GM20000 (cell line): ENCODE results near the gene KCND2.

Experiments
- DNase-seq: peaks from one replicate; pipeline ENCODE4 v3.0.0; 2012; ENCODE audit warnings: low spot score
- TF ChIP-seq, protein P1 (sequence below): IDR thresholded peaks from 2 replicates; pipeline ENCODE4 v1.5.1; 2012; ENCODE audit warnings: mild to moderate bottlenecking, control low read depth; ENCODE audit errors: extremely low read depth, missing control alignments

Gene KCND2

GRCh38 chr7:120276720-120277119 lies 3.7 kb downstream of the KCND2 start:
- TF ChIP-seq, protein P1, sequence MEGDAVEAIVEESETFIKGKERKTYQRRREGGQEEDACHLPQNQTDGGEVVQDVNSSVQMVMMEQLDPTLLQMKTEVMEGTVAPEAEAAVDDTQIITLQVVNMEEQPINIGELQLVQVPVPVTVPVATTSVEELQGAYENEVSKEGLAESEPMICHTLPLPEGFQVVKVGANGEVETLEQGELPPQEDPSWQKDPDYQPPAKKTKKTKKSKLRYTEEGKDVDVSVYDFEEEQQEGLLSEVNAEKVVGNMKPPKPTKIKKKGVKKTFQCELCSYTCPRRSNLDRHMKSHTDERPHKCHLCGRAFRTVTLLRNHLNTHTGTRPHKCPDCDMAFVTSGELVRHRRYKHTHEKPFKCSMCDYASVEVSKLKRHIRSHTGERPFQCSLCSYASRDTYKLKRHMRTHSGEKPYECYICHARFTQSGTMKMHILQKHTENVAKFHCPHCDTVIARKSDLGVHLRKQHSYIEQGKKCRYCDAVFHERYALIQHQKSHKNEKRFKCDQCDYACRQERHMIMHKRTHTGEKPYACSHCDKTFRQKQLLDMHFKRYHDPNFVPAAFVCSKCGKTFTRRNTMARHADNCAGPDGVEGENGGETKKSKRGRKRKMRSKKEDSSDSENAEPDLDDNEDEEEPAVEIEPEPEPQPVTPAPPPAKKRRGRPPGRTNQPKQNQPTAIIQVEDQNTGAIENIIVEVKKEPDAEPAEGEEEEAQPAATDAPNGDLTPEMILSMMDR = no peak
- DNase-seq = no peak

DNA sequence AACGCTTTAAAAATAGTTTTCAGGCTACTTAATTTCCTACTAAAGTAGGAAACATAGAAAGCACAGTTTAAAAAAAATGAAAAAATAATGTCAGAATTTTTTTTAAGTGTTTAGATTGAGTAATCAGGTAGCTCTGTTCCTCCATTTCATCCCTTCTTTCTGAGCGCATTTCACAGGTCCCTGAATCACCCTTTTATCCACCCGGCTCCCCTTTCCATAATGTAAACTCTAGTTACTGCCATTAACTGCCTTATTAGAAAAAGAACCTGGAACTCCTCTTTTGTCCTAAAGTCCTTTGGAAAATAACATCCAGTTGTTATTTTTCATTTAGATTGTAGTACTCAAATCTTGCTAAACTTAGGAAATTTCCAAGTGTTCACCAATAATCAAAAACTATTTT lies 5.8 kb downstream of the KCND2 start:
- DNase-seq = no peak
- TF ChIP-seq, protein P1 = no peak

GRCh38 chr7:120280743-120281142 lies 7.8 kb downstream of the KCND2 start:
- no peak for DNase-seq
- TF ChIP-seq, protein P1 = no peak

DNA sequence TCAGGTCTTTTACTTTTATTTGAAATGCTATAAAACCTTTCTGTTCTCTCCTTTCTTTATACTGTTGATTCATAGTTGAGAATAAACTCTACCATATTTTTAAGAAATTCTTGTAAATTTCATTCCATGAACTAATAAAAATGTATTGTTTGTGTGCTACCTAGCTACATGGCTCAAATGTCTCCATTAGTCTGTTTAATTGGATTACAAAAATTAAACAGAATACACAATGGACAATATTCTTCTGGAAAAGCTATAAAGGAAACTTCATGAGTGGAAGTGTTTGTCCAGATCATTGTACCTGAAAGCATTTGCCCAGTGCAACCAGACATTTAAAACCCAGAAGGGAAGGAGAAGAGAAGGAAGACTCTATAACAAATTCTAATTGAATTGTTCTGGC lies 20.1 kb downstream of the KCND2 start:
- no peak for DNase-seq
- TF ChIP-seq, protein P1 = no peak

GRCh38 chr7:120302190-120302589 lies 29.2 kb downstream of the KCND2 start:
- DNase-seq = no peak
- TF ChIP-seq, protein P1 = no peak

- DNase-seq = no peak
- TF ChIP-seq, protein P1 = no peak
Observed at GRCh38 chr7:120303105-120303504, 30.1 kb downstream of the KCND2 start.

DNA sequence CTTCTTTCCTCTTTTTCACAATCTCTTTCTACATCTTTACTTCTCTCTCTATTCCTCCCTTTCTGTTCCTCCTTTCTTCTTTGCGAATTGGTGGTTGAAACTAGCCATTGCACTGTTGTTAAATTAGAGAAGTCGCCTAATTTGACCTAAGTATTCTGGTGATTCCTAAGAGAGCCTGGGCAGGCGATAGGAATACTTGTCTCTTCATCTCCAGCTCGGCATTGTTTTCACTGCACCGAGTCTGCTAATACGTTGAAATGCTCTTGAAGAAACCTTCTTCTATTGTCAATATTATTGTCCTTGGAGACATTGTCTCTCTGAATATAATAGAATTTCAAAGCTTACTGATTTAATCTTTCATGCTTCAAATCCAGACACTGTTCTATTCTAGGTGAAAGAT lies 31.7 kb downstream of the KCND2 start:
- TF ChIP-seq, protein P1 = no peak
- no peak for DNase-seq
